Mucosa of rectum (tissue), 2 donors: ENCODE data around the gene XYLT2.

Source experiments
- H3K27ac ChIP-seq, 2 donors: one replicate each; pipeline ENCODE4 v1.7.0; 2013; ENCODE audit warnings: inconsistent platforms in 2 of 2, low read depth in 2 of 2, low read length in 2 of 2
- H3K27me3 ChIP-seq, 2 donors: one replicate each; pipeline ENCODE4 v1.7.0; 2013; ENCODE audit warnings: low read length in 2 of 2; ENCODE audit not compliant: control insufficient read depth in 2 of 2, insufficient read depth in 2 of 2
- H3K36me3 ChIP-seq, 2 donors: one replicate each; pipeline ENCODE4 v1.7.0; 2013; ENCODE audit warnings: low read length in 2 of 2; ENCODE audit not compliant: control insufficient read depth in 2 of 2, insufficient read depth in 2 of 2
- H3K4me1 ChIP-seq, 2 donors: one replicate each; pipeline ENCODE4 v1.7.0; 2013; ENCODE audit warnings: low read length in 2 of 2, mild to moderate bottlenecking in 1 of 2; ENCODE audit not compliant: control insufficient read depth in 2 of 2, insufficient read depth in 2 of 2
- H3K4me3 ChIP-seq, 2 donors: one replicate each; pipeline ENCODE4 v1.7.0; 2013; ENCODE audit warnings: low read length in 2 of 2
- H3K9ac ChIP-seq, 2 donors: one replicate each; pipeline ENCODE4 v1.7.0; 2013; ENCODE audit warnings: low read length in 2 of 2, low read depth in 1 of 2, mild to moderate bottlenecking in 1 of 2
- H3K9me3 ChIP-seq, 2 donors: one replicate each; pipeline ENCODE4 v1.7.0; 2013; ENCODE audit warnings: low read length in 2 of 2; ENCODE audit not compliant: control insufficient read depth in 2 of 2
- donor health status: healthy.
- donor health status: Normal muscosa, but diverticular disease.

Gene XYLT2

DNA sequence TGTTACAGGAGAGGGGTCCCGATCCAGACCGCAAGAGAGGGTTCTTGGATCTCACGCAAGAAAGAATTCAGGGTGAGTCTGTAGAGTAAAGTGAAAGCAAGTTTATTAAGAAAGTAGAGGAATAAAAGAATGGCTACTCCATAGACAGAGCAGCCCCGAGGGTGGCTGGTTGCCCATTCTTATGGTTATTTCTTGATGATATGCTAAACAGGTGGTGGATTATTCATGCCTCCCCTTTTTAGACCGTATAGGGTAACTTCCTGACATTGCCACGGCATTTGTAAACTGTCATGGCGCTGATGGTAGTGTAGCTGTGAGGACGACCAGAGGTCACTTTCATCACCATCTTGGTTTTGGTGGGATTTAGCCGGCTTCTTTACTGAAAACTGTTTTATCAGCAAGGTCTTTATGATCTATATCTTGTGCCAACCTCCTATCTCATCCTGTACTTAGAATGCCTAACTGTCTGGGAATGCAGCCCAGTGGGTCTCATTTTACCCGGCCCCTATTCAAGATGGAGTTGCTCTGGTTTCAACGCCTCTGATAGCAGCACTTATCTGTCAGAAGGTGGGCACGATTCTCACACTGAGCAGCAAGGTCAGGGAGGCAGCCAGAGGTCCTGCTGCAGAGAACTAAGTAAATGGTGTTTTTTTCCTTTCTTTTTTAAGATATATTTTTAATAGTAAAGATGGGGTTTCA, 26.5 kb upstream of the XYLT2 start:
- Histone ChIP-seq H3K9ac (no peak overlapping the region), H3K27me3 (no peaks in the 10 kb centered on the region), H3K36me3 (no peaks in the 10 kb centered on the region), H3K9me3 (no peaks in the 10 kb centered on the region), H3K27ac (no peak overlapping the region), H3K4me3 (no peak overlapping the region), H3K4me1 (no peaks in the 10 kb centered on the region)

GRCh38 chr17:50322271-50322670, 23.7 kb upstream of the XYLT2 start:
- H3K4me3 ChIP-seq = no peak overlapping the region
- H3K27ac ChIP-seq = no peak overlapping the region
- H3K9ac ChIP-seq = no peak overlapping the region
- H3K27me3 ChIP-seq = no peaks in the 10 kb centered on the region
- H3K36me3 ChIP-seq = no peaks in the 10 kb centered on the region
- no peaks in the 10 kb centered on the region for H3K9me3 ChIP-seq
- H3K4me1 ChIP-seq = no peaks in the 10 kb centered on the region

- Histone ChIP-seq H3K9me3 (no peaks in the 10 kb centered on the region), H3K36me3 (no peaks in the 10 kb centered on the region), H3K4me1 (no peaks in the 10 kb centered on the region), H3K27me3 (no peaks in the 10 kb centered on the region), H3K9ac (no peak overlapping the region), H3K27ac (no peak overlapping the region), H3K4me3 (no peak overlapping the region)
Measured at GRCh38 chr17:50323060-50323459, 22.9 kb upstream of the XYLT2 start.

- Histone ChIP-seq H3K27ac (no peak overlapping the region), H3K36me3 (no peaks in the 10 kb centered on the region), H3K27me3 (peaks cover 0 to 3% of the 10 kb centered on the region in 2 donors), H3K4me1 (no peaks in the 10 kb centered on the region), H3K9ac (no peak overlapping the region), H3K4me3 (no peak overlapping the region), H3K9me3 (no peaks in the 10 kb centered on the region)
Measured at GRCh38 chr17:50325906-50326305, 20.0 kb upstream of the XYLT2 start.

DNA sequence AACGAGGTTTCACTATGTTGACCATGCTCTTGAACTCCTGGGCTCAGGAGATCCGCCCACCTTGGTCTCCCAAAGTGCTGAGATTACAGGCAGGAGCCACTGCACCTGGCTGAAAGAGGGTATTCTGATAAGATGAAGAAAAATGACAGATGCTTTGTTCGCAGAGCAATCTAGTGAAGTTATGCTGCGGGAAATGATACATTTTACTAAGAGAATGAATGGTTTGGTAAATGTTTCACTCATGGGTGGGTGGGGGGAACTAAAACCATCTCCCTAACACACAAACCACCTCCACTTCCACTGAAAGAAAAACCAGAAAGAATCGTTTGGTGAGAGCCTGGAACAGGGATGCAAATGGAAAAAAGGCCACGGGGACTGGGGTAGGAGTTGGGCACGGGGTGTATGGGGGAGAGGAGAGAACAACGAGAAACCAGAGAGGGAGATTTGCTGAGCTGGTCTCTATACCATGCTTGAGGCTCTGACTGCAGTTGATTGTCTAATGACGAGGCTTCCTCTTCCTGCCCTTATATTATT, 19.0 kb upstream of the XYLT2 start:
- Histone ChIP-seq H3K27ac (no peak overlapping the region), H3K4me3 (no peak overlapping the region), H3K36me3 (no peaks in the 10 kb centered on the region), H3K4me1 (no peaks in the 10 kb centered on the region), H3K9ac (no peak overlapping the region), H3K9me3 (no peaks in the 10 kb centered on the region), H3K27me3 (peaks cover 0 to 3% of the 10 kb centered on the region in 2 donors)

- no peak overlapping the region for H3K9ac ChIP-seq
- no peaks in the 10 kb centered on the region for H3K9me3 ChIP-seq
- H3K27ac ChIP-seq = no peak overlapping the region
- no peaks in the 10 kb centered on the region for H3K4me1 ChIP-seq
- H3K4me3 ChIP-seq = no peak overlapping the region
- peaks cover 0 to 3% of the 10 kb centered on the region in 2 donors for H3K27me3 ChIP-seq
- H3K36me3 ChIP-seq = no peaks in the 10 kb centered on the region
Measured at GRCh38 chr17:50328363-50329325, 17.3 kb upstream of the XYLT2 start.

DNA sequence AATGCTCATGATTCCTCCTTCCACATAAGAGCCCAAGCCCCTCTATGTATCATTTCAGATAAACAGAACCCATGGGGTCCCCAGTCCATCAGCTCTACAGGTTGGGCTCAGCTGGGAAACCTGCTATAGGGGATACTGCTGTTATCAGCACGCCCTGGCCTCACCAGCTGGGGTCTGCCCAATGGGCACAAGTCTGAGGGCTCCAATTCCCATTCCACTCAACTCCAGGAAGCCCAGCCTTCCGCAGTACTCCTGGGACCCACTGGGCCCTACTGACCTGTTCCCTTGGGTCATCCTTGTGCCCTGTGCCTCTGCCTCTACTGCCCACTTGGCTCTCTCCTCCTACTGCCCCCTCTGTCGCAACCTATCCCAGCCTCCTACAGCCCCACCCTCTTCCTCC, 16.2 kb upstream of the XYLT2 start:
- H3K27me3 ChIP-seq = peaks cover 0 to 3% of the 10 kb centered on the region in 2 donors
- no peak overlapping the region for H3K27ac ChIP-seq
- H3K36me3 ChIP-seq = no peaks in the 10 kb centered on the region
- H3K9ac ChIP-seq = no peak overlapping the region
- H3K4me3 ChIP-seq = no peak overlapping the region
- H3K9me3 ChIP-seq = no peaks in the 10 kb centered on the region
- no peaks in the 10 kb centered on the region for H3K4me1 ChIP-seq

- Histone ChIP-seq H3K27ac (no peak overlapping the region), H3K9me3 (no peaks in the 10 kb centered on the region), H3K9ac (no peak overlapping the region), H3K4me1 (no peaks in the 10 kb centered on the region), H3K27me3 (peaks cover 0 to 3% of the 10 kb centered on the region in 2 donors), H3K36me3 (no peaks in the 10 kb centered on the region), H3K4me3 (no peak overlapping the region)
Measured at GRCh38 chr17:50330151-50330775, 15.7 kb upstream of the XYLT2 start.

- peaks cover 0 to 3% of the 10 kb centered on the region in 2 donors for H3K27me3 ChIP-seq
- no peak overlapping the region for H3K4me3 ChIP-seq
- no peak overlapping the region for H3K9ac ChIP-seq
- no peaks in the 10 kb centered on the region for H3K4me1 ChIP-seq
- H3K36me3 ChIP-seq = no peaks in the 10 kb centered on the region
- no peak overlapping the region for H3K27ac ChIP-seq
- H3K9me3 ChIP-seq = no peaks in the 10 kb centered on the region
Measured at GRCh38 chr17:50331085-50331791, 14.7 kb upstream of the XYLT2 start.
